IMR-90 (cell line): ENCODE measurements around the gene TYSND1. TPM values are rescaled to one million over a fixed set of nuclear protein-coding genes. Genes with fewer than 3 reads are reported as not detected.

Source experiments
- ATAC-seq: fragments of 200-7000 bp; cut with Tn5 transposase; 2 replicates; pipeline ENCODE4 v1.9.1; 2020; ENCODE audit warnings: low read depth, mild to moderate bottlenecking, moderate library complexity
- BruUV-seq: library from RNA; stranded (reverse); fragments of 400-500 nt; replicated peaks from 2 replicates; lab custom pipeline; 2021; lab: Mats Ljungman, UMichigan
- CTCF ChIA-PET: fragments of 300-600 bp; formaldehyde crosslinking; extraction: SDS; loops from one replicate; lab custom pipeline; 2021; ENCODE audit warnings: antibody characterized with exemption; lab: Yijun Ruan, JAX
- POLR2A ChIA-PET: fragments of 300-600 bp; sonication (Branson Sonifier 250); formaldehyde crosslinking; loops from one replicate; lab custom pipeline; 2022; ENCODE audit warnings: antibody characterized with exemption; ENCODE audit not compliant: unreplicated experiment; lab: Charles Lee
- DNase-seq: peaks from one replicate; pipeline ENCODE4 v3.0.0; 2013
- H2AFZ ChIP-seq: replicated peaks from 2 replicates; pipeline ENCODE3; 2013; ENCODE audit warnings: low read length, mild to moderate bottlenecking; ENCODE audit not compliant: poor library complexity
- H2AK5ac ChIP-seq: 2 replicates; pipeline ENCODE4 v1.6.1; 2013; ENCODE audit warnings: low read depth, low read length, inconsistent platforms
- H2AK9ac ChIP-seq: replicated peaks from 2 replicates; pipeline ENCODE3; 2013; ENCODE audit warnings: mild to moderate bottlenecking, low read depth, low read length, moderate library complexity; ENCODE audit not compliant: poor library complexity
- H2BK120ac ChIP-seq: 2 replicates; pipeline ENCODE4 v1.6.1; 2013; ENCODE audit warnings: low read depth, low read length, inconsistent platforms
- H2BK15ac ChIP-seq: 3 replicates; pipeline ENCODE4 v1.6.1; 2013; ENCODE audit warnings: low read depth, low read length, inconsistent platforms
- H2BK20ac ChIP-seq: 2 replicates; pipeline ENCODE4 v1.6.1; 2013; ENCODE audit warnings: low read depth, mild to moderate bottlenecking, inconsistent platforms, low read length, moderate library complexity
- H2BK5ac ChIP-seq: 2 replicates; pipeline ENCODE4 v1.6.1; 2013; ENCODE audit warnings: mild to moderate bottlenecking, low read depth, low read length, inconsistent platforms; ENCODE audit not compliant: poor library complexity, severe bottlenecking
- H3K14ac ChIP-seq: replicated peaks from 2 replicates; pipeline ENCODE4 v1.6.1; 2013; ENCODE audit warnings: low read depth, low read length, inconsistent platforms
- H3K18ac ChIP-seq: 2 replicates; pipeline ENCODE4 v1.6.1; 2013; ENCODE audit warnings: low read depth, low read length, control low read depth
- H3K23ac ChIP-seq: 2 replicates; pipeline ENCODE4 v1.6.1; 2013; ENCODE audit warnings: low read depth, low read length, inconsistent platforms
- H3K27ac ChIP-seq: 2 replicates; pipeline ENCODE4 v1.5.1; 2013; ENCODE audit warnings: mild to moderate bottlenecking, control low read depth, low read length; ENCODE audit not compliant: insufficient read depth
- H3K27me3 ChIP-seq: 2 replicates; pipeline ENCODE4 v1.6.1; 2013; ENCODE audit warnings: low read length; ENCODE audit not compliant: control insufficient read depth, insufficient read depth
- H3K36me3 ChIP-seq: 2 replicates; pipeline ENCODE4 v1.6.1; 2013; ENCODE audit warnings: low read length, mixed read lengths; ENCODE audit not compliant: control insufficient read depth, insufficient read depth
- H3K4ac ChIP-seq: 2 replicates; pipeline ENCODE4 v1.6.1; 2013; ENCODE audit warnings: low read depth, low read length, inconsistent platforms
- H3K4me1 ChIP-seq: 2 replicates; pipeline ENCODE4 v1.6.1; 2013; ENCODE audit warnings: low read length, mixed read lengths; ENCODE audit not compliant: control insufficient read depth, insufficient read depth
- H3K4me2 ChIP-seq: 2 replicates; pipeline ENCODE4 v1.6.1; 2013; ENCODE audit warnings: low read depth, mild to moderate bottlenecking, control low read depth, low read length, moderate library complexity
- H3K4me3 ChIP-seq: 2 replicates; pipeline ENCODE4 v1.5.1; 2013; ENCODE audit warnings: low read depth, mild to moderate bottlenecking, control low read depth, low read length, moderate library complexity; ENCODE audit not compliant: insufficient read depth
- H3K56ac ChIP-seq: 2 replicates; pipeline ENCODE4 v1.6.1; 2013; ENCODE audit warnings: low read length, inconsistent platforms; ENCODE audit not compliant: insufficient read depth; ENCODE audit errors: extremely low read depth
- H3K79me1 ChIP-seq, 2 experiments: 2 replicates each; pipeline ENCODE4 v1.6.1; 2013; ENCODE audit warnings: low read length in 2 of 2, inconsistent platforms in 1 of 2, low read depth in 1 of 2
- H3K9ac ChIP-seq: 2 replicates; pipeline ENCODE4 v1.6.1; 2013; ENCODE audit warnings: low read depth, low read length, control low read depth
- H3K9me1 ChIP-seq: 2 replicates; pipeline ENCODE4 v1.6.1; 2013; ENCODE audit warnings: low read length, inconsistent platforms; ENCODE audit not compliant: insufficient read depth
- H3K9me3 ChIP-seq: 2 replicates; pipeline ENCODE4 v1.6.1; 2013; ENCODE audit warnings: low read length; ENCODE audit not compliant: control insufficient read depth, insufficient read depth
- H4K20me1 ChIP-seq: 2 replicates; pipeline ENCODE4 v1.6.1; 2013; ENCODE audit warnings: low read length, inconsistent platforms; ENCODE audit not compliant: insufficient read depth
- H4K5ac ChIP-seq: 2 replicates; pipeline ENCODE4 v1.6.1; 2013; ENCODE audit warnings: mild to moderate bottlenecking, low read depth, low read length, control low read depth
- H4K8ac ChIP-seq, 2 experiments: 2 replicates each; pipeline ENCODE4 v1.6.1; 2013; ENCODE audit warnings: low read depth in 2 of 2, low read length in 2 of 2, control low read depth in 1 of 2, inconsistent platforms in 1 of 2
- H4K91ac ChIP-seq: 2 replicates; pipeline ENCODE4 v1.6.1; 2013; ENCODE audit warnings: low read depth, low read length, inconsistent platforms; ENCODE audit not compliant: insufficient read depth
- BHLHE40 ChIP-seq: fragments of 150-350 bp; IDR thresholded peaks from 2 replicates; pipeline ENCODE4 v1.6.1; 2016; ENCODE audit warnings: mild to moderate bottlenecking, low read depth, low read length
- CEBPB ChIP-seq: IDR thresholded peaks from 2 replicates; pipeline ENCODE4 v1.6.1; 2012; ENCODE audit warnings: low read depth, low read length, improper control_type of control experiment
- CHD1 ChIP-seq: IDR thresholded peaks from 2 replicates; pipeline ENCODE4 v1.6.1; 2012; ENCODE audit warnings: low read depth, low read length, improper control_type of control experiment
- ELK1 ChIP-seq: fragments of 150-350 bp; IDR thresholded peaks from 2 replicates; pipeline ENCODE4 v1.6.1; 2016; ENCODE audit warnings: low read depth, mild to moderate bottlenecking, low read length, moderate library complexity, borderline replicate concordance
- MAFK ChIP-seq: IDR thresholded peaks from 2 replicates; pipeline ENCODE4 v1.6.1; 2012; ENCODE audit warnings: low read depth, low read length, improper control_type of control experiment
- MAZ ChIP-seq: IDR thresholded peaks from 2 replicates; pipeline ENCODE4 v1.6.1; 2012; ENCODE audit warnings: low read depth, mild to moderate bottlenecking, low read length, improper control_type of control experiment, moderate library complexity, borderline replicate concordance
- NFE2L2 ChIP-seq: fragments of 150-350 bp; IDR thresholded peaks from 2 replicates; pipeline ENCODE4 v1.6.1; 2016; ENCODE audit warnings: low read depth, mild to moderate bottlenecking, low read length
- RCOR1 ChIP-seq: IDR thresholded peaks from 2 replicates; pipeline ENCODE4 v1.6.1; 2012; ENCODE audit warnings: mild to moderate bottlenecking, low read length, improper control_type of control experiment; ENCODE audit not compliant: insufficient replicate concordance
- WGBS, 2 experiments: methylation state at CpG; one replicate each; pipeline versions ENCODE4 v1.1.5 to v1.1.7; 2013; ENCODE audit warnings: missing lambda C conversion rate in 2 of 2; ENCODE audit not compliant: insufficient read length in 1 of 2; ENCODE audit errors: extremely low coverage in 2 of 2; 5-methylcytosine and 5-hydroxymethylcytosine counted together
- dilution Hi-C: fragments of 300-500 bp; cut with HindIII; formaldehyde crosslinking; loops from one replicate; pipeline ENCODE4 v1.14.3; 2018; ENCODE audit warnings: low sequenced_read_pairs; ENCODE audit not compliant: unreplicated experiment
- in situ Hi-C: fragments of 300-500 bp; cut with MboI; formaldehyde crosslinking; loops from 3 replicates; pipeline ENCODE4 v1.14.3; 2019; ENCODE audit warnings: low sequenced_read_pairs, inconsistent platforms, mixed read lengths
- intact Hi-C: fragments of 100-400 bp; cut with micrococcal nuclease; formaldehyde crosslinking; loops from 2 replicates; pipeline ENCODE4 v1.10.0; 2022
- polyA plus RNA-seq, 3 experiments: library from polyadenylated mRNA; depleted of rRNA; stranded (reverse); fragments of >200 nt; gene quantifications; 2 replicates each; pipeline ENCODE4 v1.2.3, GENCODE V29; 2012; ENCODE audit warnings: low replicate concordance in 1 of 3
- total RNA-seq: library from RNA; depleted of rRNA; stranded (reverse); fragments of >200 nt; gene quantifications from 2 replicates; pipeline ENCODE4 v1.2.3, GENCODE V29; 2012

Gene TYSND1
- total and polyA plus RNA-seq, 2 of the 4 experiments (the other 2 are of a cell fraction) = 2.9 to 4.1 TPM

DNA sequence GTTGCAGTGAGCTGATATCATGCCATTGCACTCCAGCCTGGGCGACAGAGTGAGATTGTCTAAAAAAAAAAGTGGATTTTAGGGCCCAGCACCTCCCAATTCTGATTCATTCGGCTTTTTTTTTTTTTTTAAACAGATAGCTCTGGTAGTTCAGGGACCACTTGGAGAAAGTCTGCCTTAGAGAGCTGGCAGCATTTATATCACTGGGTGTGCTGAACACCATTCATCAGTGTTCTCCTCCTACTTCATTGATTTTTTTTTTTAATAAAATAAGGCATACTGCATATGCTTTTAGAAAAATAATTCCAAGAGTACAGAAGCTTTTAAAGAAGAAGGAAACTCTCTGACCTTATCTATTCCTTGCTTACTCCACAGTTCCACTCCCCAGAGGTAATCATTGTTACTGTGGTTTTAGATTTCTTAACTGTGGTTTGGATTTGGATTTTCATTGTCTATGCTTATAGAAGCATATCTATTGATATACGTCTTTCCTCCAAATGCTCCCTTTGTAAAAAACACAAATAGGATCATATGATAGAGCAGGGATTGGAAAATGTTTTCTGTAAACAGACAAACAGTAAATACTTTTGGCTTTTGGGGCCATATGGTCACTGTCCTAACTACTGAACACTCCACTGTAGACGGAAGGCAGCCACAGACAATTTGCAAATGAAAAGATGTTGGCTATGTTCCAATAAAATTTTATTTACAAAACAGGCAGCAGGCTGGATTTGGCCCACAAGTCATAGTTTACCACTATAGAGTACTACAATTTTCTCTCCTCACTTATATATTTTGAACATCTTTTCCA lies 44.9 kb upstream of the TYSND1 start:
- Histone ChIP-seq H3K79me1 (peaks cover 0 to 20% of the 10 kb centered on the region in 2 experiments; a peak in 2 of 4 replicates), H4K8ac (peak overlapping the region; percentile 1 to 68; a peak in 2 of 4 replicates), H3K9ac (peak overlapping the region; percentile 22), H3K9me1 (peaks cover 24% of the 10 kb centered on the region), H2AFZ (no peak overlapping the region), H3K4me1 (peaks cover 34% of the 10 kb centered on the region), H2BK120ac (peak overlapping the region; percentile 62), H3K27ac (peak overlapping the region; percentile 72), H2BK5ac (peak overlapping the region; percentile 82), H2AK9ac (no peak overlapping the region), H3K4ac (peak overlapping the region; percentile 42; the same call in 1 of the 2 replicates), H4K20me1 (no peaks in the 10 kb centered on the region), H3K9me3 (no peaks in the 10 kb centered on the region), H3K56ac (peak overlapping the region; percentile 12; the same call in 1 of the 2 replicates), H3K14ac (peak overlapping the region; percentile 43; the same call in 1 of the 2 replicates), H3K27me3 (no peaks in the 10 kb centered on the region), H2BK20ac (peak overlapping the region; percentile 28), H3K23ac (peak overlapping the region; percentile 16; the same call in 1 of the 2 replicates), H4K91ac (peak overlapping the region; percentile 14), H4K5ac (peak overlapping the region; percentile 67), H3K4me3 (no peak overlapping the region), H3K36me3 (no peaks in the 10 kb centered on the region), H2BK15ac (0 out of 3 replicates have a peak overlapping the region, but pooled peaks have one; percentile 5), H3K18ac (peak overlapping the region; percentile 88), H2AK5ac (0 out of 2 replicates have a peak overlapping the region, but pooled peaks have one; percentile 31), H3K4me2 (peak overlapping the region; percentile 59; the same call in 1 of the 2 replicates)
- ChIA-PET CTCF (interaction anchor here (0.6 to 1.0 kb wide), 2 partner anchors 19 to 263 kb away, joined by 3 read pairs; no protein-coding TSS in a partner anchor), POLR2A (interaction anchor here (0.6 to 2.0 kb wide), 2 partner anchors 21 to 43 kb away, joined by 3 to 9 read pairs; partner anchors contain the start of gene SAR1A)
- DNase-seq (peak; percentile 22), ATAC-seq (peak; percentile 19; the same call in 1 of the 2 replicates)
- intact Hi-C loops = no loop called here
- no CpG with 5 or more reads among the region's 4 CpGs for WGBS, 2 experiments
- in situ Hi-C loops = no loop called here
- dilution Hi-C loops = no loop called here
- TF ChIP-seq MAFK (no peak), CHD1 (no peak), NFE2L2 (no peak), CEBPB (no peak), BHLHE40 (no peak), RCOR1 (no peak), MAZ (no peak), ELK1 (no peak)
- BruUV-seq = no TSS peak
